ENCODE data around the gene LRBA. TPM values are rescaled to one million over a fixed set of nuclear protein-coding genes. Genes with fewer than 3 reads are reported as not detected.

LRBA gene
- total and polyA plus RNA-seq, 2 of the 4 experiments (the other 2 are of a cell fraction), result 10.2 to 51.6 TPM

- peak; percentile 76 for ATAC-seq (ENCODE audit: low read depth)
Measured at GRCh38 chr4:150283689-150284088, 731.4 kb downstream of the LRBA start.

More at GRCh38 chr4:150283689-150284088, 731.4 kb downstream of the LRBA start:
- Histone ChIP-seq H4K8ac (ENCODE audit: low read depth in 2 of 2, low read length in 2 of 2) (peak overlapping the region in 1 of 2 experiments; percentile 56; a peak in 2 of 4 replicates), H4K91ac (ENCODE audit: insufficient read depth, low read depth, low read length) (peak overlapping the region; percentile 30), H3K18ac (ENCODE audit: low read depth, low read length) (peak overlapping the region; percentile 38; the same call in 1 of the 2 replicates), H3K23ac (ENCODE audit: low read depth, low read length) (no peak overlapping the region), H2AFZ (replicated peaks; ENCODE audit: low read length, poor library complexity) (no peak overlapping the region), H2BK20ac (ENCODE audit: low read depth, low read length) (peak overlapping the region; percentile 23; the same call in 1 of the 2 replicates), H3K4ac (ENCODE audit: low read depth, low read length) (peak overlapping the region; percentile 21; the same call in 1 of the 2 replicates), H3K4me1 (ENCODE audit: control insufficient read depth, insufficient read depth, low read length) (peaks cover 19% of the 10 kb centered on the region), H3K9ac (ENCODE audit: low read depth, low read length) (peak overlapping the region; percentile 48), H3K4me3 (ENCODE audit: insufficient read depth, low read depth, low read length) (peak overlapping the region; percentile 30; the same call in 1 of the 2 replicates), H3K4me2 (ENCODE audit: low read depth, low read length) (peak overlapping the region; percentile 48), H3K9me3 (ENCODE audit: control insufficient read depth, insufficient read depth, low read length) (no peaks in the 10 kb centered on the region), H2AK5ac (ENCODE audit: low read depth, low read length) (no peak overlapping the region), H3K14ac (replicated peaks; ENCODE audit: low read depth, low read length) (peak overlapping the region; percentile 28; the same call in 1 of the 2 replicates), H3K36me3 (ENCODE audit: control insufficient read depth, insufficient read depth, low read length) (peaks cover 1% of the 10 kb centered on the region; the same call in 1 of the 2 replicates), H3K9me1 (ENCODE audit: insufficient read depth, low read length) (peaks cover 12% of the 10 kb centered on the region), H3K56ac (ENCODE audit: extremely low read depth, insufficient read depth, low read length) (peak overlapping the region; percentile 33; the same call in 1 of the 2 replicates), H2BK120ac (ENCODE audit: low read depth, low read length) (peak overlapping the region; percentile 56), H2BK5ac (ENCODE audit: low read depth, low read length, poor library complexity, severe bottlenecking) (peak overlapping the region; percentile 92), H3K79me1 (ENCODE audit: low read depth in 1 of 2, low read length in 2 of 2) (peaks cover 0 to 5% of the 10 kb centered on the region in 2 experiments; a peak in 1 of 4 replicates), H4K20me1 (ENCODE audit: insufficient read depth, low read length) (no peaks in the 10 kb centered on the region), H3K27me3 (ENCODE audit: control insufficient read depth, insufficient read depth, low read length) (no peaks in the 10 kb centered on the region), H2AK9ac (replicated peaks; ENCODE audit: low read depth, low read length, poor library complexity) (no peak overlapping the region), H3K27ac (ENCODE audit: insufficient read depth, low read length) (peak overlapping the region; percentile 80), H2BK15ac (ENCODE audit: low read depth, low read length) (peak overlapping the region; percentile 49; the same call in 1 of the 3 replicates), H4K5ac (ENCODE audit: low read depth, low read length) (peak overlapping the region; percentile 21; the same call in 1 of the 2 replicates)
- dilution Hi-C loops (cut with HindIII; ENCODE audit: low sequenced_read_pairs, unreplicated experiment) (no loop called here), intact Hi-C loops (cut with micrococcal nuclease) (loop anchor here (5.0 kb wide), 2 partner anchors 46 to 281 kb away; no protein-coding TSS in a partner anchor), in situ Hi-C loops (cut with MboI; ENCODE audit: low sequenced_read_pairs) (no loop called here)
- ChIA-PET POLR2A (ENCODE audit: unreplicated experiment) (no interaction called here), CTCF (no interaction called here)
- no CpG with 5 or more reads among the region's 1 CpG for WGBS, 2 experiments (ENCODE audit: extremely low coverage in 2 of 2, insufficient read length in 1 of 2)
- peak; percentile 99 for DNase-seq
- BruUV-seq (replicated peaks), result no TSS peak
- TF ChIP-seq POLR2A (IDR thresholded peaks at IDR 0.05; ENCODE audit: low read depth, low read length) (peak; percentile 86), MAFK (IDR thresholded peaks at IDR 0.05; ENCODE audit: low read depth, low read length) (peak; percentile 68; the same call in 1 of the 2 replicates), RCOR1 (IDR thresholded peaks at IDR 0.05; ENCODE audit: insufficient replicate concordance, low read length) (peak; percentile 31), NFE2L2 (IDR thresholded peaks at IDR 0.05; ENCODE audit: low read depth, low read length) (no peak), CEBPB (IDR thresholded peaks at IDR 0.05; ENCODE audit: low read depth, low read length) (peak; percentile 71)
